Measurements from ENCODE around the gene STAC3.

The STAC3 gene

DNA sequence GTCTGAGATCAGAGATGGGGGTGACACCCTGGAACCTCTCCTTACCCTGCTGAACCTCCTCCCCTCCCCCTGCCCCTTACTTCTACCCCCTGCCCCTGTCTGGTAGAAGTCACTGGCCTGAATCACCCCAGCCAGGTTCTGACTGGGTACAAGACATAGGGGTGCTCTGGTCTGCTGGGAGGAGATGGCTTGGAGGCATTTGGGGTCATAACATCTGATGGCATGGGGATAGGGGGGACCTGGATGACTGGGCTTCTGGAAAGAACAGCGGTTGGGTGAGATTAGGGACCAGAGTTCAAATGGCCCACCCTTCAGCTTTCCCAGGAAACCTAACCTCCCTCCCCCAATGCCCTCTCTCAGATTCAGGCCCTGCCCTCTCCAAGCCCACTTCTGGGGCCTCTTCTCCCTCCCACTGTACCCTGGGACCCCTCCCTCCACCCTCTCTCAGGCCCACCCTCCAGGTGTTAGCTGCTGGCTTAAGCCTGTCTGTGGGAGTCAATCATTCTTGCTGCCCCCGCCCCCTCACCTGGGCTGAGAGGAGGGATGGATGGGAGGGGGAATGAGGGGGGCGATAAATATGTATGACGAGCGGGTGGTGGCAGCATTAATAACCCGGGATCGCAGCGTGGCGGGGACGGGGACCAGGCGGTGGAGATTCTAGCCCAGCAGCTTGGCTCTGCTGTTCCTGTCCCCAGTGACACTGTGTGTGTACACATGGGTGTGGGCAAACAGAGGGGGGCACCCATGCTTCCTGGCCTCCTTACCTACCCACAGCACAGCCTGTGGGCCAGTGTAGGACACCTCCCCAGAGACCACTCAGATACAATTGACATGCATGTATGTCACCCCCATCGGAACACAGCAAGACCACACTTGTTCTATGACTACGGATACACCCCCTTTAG is 28.4 kb downstream of the STAC3 start:
- no peak for DNase-seq

DNA sequence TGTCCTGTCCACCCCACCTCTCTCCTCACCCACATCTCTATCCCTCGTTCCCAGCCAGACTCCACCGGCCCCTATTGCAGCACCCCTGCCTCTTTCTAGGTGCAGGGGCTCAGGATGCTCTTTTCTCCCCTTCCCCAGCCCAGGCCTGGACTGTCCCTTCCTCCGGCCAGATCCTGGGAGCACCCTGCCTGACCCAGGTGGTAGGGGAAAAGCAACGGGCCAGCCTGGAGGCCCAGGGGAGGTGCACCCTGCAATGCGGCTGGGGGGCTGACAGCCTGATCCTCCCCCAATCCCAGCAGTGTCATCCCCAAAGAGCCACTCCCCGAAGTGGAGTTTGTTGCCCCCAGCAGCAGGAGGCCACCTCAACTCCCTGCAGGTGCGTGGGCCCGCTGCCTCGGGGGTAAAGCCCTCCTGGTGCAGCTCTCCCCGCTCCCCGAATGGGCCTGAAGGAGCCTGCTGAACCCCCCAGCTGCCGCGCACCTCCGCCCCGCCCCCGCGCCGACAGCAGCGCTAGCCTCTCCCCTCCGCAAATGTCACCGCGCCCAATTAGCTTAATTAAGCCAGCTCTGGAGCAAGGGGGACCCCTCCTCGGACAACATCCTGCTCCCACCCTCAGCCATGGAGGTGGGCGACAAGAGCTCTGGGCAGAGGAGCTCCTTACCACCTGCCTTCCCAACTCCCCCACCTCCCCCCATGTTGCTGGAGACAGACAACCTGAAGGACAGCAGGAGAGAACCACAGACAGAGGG is 29.6 kb downstream of the STAC3 start:
- DNase-seq: no peak

DNA sequence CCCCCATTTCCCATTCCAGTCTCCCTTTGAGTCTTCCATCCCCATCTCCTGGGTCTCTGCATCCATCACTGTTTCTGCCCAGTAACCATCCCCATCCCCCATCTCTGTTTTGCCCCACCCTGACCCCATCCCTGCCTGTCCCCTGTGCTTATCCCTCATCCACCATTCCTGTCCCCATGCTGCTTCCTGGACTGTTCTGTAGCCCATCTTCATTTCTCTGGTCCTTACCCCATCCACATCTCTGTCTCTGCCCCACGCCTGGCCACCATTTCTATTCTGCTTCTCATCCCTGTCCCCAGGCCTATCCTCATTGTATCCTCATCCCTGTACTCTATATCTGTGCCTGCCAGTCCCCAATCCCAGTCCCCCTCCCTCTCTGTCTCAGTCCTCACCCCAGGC is 30.2 kb downstream of the STAC3 start:
- no peak for DNase-seq

DNA sequence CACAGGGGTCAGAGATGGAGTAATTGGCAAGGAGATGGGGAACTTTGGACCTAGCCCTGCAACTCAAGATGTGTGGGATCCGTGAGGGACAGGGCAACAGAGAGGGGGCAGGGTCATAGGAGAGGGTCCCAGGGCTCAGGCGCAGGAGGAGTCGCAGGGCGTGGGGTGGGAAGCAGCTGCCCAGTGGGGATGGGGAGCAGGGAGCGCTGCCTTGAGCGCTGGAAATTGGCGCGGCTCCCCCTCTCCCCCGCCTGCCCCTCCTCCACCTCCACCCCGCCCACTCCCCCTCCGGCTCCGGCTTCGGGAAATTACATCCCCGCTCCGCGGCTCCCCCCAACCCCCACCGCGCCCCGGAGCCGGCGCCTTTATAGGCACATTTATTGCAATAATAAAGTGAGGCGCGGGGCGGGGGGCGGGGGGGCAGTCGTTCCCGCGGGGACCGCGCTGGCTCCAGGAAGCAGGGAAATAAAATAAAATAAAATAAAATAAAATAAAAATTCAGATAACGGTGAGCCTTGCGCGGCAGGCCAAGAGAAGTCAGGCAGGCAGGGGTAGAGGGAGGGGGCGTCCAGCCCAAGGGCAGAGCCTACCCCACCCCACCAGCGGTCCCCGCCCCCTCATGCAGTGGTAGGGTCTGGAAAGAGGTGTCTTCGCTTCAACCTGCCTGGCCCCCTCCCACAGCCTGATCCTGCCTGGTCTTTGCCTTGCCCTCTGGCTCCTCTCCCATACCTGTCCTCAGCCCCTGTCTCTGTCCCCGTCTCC is 30.8 kb downstream of the STAC3 start:
- DNase-seq: no peak

DNA sequence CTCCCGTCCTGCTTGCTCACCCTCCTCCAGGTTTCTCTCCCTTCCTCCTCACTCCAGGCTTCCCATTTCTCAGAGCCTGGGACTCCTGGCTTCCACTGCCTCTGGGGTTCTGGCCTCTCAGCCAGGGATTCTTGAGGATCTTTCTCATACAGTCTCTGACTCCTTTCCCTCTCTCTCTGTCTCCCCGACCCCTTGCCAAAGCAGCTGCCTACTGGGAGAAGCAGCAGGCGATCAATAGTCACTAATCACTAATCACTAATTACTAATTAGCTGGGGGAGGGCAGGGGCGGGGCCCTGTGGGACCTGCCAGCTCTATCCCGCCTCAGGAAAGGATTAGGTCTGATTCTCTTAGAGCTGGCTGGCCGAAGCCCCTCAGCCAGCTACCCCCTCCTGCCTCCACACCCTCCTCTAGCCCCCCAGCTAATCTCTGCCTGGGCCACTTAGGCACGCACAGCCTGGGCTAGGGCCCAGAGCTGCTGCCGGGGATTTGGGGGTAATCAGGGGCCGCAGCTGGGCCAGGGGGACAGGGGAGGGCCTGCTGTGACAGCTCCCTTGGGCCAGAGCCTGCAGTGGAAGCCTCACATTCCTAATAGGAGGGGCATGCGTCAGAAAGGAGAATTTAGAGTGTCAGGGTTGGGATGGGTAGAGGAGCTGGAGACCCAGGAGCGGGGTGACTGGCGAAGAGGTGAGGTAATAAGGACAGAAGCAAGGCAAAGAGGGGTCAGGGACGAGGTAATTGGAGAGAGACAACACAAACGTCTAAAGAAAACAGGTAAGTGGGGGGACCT is 31.6 kb downstream of the STAC3 start:
- DNase-seq: no peak

DNA sequence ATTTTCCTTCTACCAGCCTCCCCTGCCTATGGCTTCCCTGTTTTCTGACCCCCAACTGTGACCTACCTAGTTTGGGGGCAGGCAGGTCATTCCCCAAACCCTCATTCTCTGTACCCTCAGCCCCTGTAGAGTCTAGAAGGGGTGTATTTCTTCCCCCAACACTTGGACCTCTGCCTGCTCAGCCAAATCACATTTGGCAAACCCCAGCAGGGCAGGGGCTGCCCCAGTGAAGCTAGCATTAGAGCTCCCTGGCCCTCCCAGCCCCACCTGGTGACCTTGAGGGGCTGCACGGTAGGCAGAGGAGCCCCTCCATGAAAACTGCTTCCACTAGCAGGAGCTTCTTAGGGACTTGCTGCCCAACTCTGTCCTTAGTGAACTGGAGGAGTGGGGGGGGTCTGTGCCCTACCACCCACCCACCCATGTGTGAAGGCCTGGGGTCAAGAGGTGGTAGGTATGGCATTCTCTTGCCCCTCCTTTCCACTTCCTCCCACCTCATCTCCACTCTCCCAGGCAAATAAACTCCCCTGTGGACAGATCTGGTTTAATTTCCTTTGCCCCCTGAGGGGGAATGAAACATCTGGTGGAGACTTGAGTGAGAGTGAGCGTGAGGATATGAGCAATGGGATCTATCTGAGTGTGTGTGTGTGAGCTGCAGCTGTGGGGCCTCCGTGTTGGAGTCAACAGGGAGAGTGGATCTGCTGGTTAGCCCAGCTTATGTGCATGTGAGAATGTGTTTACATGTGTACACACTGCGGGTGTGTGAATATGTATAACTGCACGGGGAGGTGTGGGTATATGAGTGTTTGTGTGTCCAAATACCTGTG is 32.7 kb downstream of the STAC3 start:
- no peak for DNase-seq

DNA sequence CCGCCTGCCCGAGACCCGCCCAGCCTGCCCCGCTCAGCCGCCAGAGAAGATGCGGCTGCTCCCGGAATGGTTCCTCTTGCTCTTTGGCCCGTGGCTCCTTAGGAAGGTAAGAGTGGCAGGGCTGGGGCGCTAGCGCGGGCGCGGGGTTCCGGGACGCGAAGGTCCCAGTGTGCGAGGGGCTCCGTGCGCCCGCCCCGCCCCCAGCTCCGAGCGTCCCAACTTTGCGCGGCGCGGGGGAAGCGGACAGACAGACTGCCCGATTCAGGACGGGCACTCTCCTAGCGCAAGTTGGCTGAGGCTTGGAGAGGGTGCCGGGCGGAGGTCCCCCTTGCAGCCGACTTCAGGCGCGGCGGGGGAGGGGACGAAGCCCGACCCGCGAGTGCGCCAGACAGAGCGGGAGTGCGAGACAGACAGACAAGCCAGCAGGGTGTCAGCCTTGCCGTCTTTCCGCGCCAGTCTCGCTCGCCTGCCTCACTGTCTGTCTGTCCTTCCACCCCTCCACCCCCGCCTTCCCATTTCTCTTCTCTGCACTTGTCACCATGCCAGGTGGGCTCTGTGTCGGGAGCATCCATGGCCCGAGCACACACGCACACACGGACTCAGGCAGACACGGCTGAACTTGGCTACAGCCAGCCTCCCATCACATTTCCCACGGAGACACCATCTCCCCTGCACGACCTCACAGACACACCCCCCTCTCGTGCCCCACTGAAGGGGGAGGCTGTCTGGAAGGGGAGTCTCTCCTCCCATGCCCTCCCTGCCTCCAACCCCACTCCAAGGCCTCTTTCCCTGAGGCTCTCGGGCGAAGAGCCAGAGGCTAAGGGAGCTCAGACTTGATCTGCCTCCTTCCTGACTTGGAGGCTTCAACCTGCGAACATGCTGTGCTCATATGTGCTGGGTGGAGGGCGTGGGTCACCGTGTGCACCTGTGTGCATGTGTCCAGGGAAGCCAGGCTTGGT is 33.8 kb downstream of the STAC3 start:
- DNase-seq: no peak

DNA sequence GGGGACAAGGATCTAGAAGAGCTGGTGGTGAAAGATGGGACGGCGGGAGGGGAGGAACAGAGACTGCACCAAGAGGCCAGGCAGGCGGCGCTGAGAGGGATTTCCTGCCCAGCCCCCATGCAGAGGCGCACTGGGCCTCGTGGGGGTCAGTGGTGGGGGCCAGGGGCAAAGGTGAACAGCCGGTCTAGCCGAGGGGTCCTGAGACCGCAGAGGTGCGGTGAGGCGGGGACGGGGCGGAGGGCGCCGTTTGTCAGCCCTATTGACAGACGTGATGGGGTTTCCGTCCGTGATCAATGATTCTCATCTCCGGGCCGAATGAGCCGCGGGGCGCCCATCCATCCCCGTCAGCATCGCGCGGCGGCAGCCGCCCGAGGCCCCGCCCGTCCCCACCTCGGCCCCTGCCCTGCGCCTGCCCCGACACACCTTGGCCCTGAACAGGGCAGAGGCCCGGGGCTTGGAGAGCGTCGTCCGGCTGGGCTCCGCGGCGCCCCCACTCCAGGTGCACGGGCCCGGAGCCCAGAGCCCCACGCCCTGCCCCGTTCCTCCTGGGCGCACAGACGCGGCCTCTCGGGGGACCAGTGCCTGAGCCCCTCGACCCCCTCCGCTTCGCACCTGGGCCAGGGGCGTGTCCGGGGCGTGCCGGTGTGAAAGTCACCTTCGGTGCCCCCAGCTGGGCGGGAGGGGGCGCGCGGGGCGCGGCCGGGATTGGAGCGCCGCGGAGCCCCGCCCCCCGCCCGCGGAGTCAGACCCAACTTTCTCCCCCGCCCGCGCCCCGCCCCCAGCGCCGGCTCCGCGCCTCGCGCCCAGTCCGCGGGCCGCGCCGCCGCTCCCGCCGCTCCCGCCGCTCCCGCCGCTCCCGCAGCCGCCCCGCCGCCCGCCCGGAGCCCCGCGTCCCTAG is 34.7 kb downstream of the STAC3 start, which contains the start of gene NXPH4:
TSS of gene NXPH4 (plus strand) at position 781 of the 898 bp plus-strand sequence. CDS start 176 bp downstream, outside the sequence.
- peak; percentile 66 to 70 for DNase-seq

DNA sequence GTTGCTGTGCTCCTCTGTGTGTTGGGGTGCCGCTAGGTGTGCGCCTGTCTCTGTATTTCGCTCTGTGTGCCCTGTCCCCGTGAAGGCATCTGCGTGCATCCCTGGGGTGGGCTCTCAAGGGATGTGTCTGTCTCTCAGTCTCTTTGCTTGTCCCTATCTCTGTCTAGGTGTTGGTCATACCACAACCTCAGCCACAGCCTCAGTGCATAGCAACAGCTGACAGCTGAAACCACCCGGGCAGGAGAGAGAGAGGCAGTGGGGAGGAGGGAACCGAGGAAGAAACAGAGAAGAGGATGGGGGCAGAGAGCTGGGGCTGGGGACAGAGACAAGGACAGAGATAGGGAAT is 35.3 kb downstream of the STAC3 start:
- no peak for DNase-seq

DNA sequence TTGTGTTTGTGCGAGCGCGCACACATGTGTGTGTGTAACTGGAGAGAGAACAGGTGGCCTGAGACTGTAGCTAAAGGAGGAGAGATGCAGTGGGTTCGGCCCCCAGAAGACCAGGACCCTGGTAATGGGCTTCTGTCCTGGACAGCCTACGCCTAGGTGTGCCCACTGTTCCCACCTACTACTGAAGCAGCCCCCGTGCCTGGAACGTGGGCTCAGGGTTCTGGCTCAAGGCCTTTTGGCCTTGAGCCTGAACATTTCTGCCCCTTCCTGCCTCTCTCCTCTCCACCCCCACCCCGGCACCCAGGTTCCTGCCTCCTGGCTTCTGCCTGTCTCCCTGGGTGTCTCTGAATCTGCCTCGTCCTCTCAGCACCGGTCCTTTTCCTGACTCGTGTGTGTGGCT is 35.9 kb downstream of the STAC3 start:
- DNase-seq: no peak

DNA sequence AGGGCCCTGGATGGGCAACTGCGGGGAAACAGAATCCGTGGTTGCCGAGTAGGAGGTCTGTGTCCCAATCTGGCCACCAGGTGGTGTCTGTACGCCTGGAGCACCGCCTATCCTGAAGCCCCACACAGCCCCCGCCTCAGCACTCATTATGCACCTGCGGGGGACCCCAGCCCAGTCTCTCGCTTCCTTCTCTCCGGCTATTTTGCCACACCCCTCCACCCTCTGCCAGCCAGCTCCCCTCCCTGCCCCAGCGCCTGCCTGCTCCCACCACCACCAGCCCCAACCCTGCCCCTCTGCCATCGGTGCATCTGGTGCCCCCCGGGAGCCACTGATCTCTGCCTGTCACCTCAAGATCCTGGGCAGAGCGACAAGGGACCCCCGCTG is 36.6 kb downstream of the STAC3 start:
- peak; percentile 66 to 68 for DNase-seq

DNA sequence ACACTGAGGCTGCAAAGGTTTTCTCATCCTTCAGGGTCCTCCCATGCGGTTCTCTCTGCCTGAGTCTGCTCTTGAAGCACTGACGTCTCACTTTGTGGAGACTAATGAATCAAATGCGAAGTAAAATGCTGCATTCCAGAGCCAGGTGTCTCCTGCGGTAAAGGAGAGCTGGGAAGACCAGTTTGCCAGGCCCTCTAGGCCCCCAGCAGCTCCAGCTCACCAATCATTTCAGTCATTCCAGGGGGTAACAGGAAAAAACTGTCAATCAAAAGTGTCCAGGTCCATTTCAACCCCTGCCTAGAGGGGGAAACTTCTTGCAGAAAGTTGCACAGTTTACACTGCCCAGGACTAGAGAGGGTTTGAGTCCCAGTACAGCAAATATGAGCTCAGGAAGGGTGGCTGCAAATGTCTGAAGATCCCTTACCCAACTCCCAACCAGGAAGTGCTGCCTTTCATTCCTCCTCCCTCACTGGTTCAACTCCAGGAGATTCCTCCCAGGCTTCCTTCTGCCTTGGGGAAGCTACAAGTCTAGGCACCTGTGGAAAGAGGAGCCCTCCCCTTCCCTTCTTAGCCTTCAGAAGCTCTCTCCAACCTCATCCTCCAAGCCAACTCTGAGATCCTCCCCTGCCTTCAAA is 37.1 kb downstream of the STAC3 start:
- DNase-seq: no peak

DNA sequence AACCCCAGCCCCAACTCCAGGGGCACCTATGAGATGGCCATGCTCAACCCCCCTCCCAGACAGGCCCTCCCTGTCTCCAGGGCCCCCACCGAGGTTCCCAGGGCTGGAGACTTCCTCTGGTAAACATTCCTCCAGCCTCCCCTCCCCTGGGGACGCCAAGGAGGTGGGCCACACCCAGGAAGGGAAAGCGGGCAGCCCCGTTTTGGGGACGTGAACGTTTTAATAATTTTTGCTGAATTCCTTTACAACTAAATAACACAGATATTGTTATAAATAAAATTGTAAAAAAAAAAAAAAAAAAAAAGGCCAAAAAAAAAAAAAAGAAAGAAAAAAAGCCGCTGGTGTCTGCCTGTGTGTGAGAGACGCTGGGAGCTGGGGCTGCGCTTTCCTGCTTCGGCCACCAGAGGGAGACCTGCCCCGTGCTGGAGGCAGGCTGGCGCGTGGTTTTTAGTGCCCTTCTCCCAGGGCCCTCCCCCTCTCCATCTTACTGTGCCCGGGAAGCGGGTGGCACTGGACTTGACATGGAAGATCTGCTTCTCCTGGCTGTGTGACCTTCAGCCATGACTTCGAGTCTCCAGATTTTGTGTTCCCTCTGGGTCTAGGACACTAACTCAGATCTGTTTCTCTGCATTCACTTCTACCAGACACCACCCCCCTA is 37.8 kb downstream of the STAC3 start:
- peak; percentile 77 to 79 for DNase-seq

DNA sequence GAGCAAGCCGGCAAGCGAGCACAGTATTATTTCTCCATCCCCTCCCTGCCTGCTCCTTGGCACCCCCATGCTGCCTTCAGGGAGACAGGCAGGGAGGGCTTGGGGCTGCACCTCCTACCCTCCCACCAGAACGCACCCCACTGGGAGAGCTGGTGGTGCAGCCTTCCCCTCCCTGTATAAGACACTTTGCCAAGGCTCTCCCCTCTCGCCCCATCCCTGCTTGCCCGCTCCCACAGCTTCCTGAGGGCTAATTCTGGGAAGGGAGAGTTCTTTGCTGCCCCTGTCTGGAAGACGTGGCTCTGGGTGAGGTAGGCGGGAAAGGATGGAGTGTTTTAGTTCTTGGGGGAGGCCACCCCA is 38.3 kb downstream of the STAC3 start:
- DNase-seq: no peak

DNA sequence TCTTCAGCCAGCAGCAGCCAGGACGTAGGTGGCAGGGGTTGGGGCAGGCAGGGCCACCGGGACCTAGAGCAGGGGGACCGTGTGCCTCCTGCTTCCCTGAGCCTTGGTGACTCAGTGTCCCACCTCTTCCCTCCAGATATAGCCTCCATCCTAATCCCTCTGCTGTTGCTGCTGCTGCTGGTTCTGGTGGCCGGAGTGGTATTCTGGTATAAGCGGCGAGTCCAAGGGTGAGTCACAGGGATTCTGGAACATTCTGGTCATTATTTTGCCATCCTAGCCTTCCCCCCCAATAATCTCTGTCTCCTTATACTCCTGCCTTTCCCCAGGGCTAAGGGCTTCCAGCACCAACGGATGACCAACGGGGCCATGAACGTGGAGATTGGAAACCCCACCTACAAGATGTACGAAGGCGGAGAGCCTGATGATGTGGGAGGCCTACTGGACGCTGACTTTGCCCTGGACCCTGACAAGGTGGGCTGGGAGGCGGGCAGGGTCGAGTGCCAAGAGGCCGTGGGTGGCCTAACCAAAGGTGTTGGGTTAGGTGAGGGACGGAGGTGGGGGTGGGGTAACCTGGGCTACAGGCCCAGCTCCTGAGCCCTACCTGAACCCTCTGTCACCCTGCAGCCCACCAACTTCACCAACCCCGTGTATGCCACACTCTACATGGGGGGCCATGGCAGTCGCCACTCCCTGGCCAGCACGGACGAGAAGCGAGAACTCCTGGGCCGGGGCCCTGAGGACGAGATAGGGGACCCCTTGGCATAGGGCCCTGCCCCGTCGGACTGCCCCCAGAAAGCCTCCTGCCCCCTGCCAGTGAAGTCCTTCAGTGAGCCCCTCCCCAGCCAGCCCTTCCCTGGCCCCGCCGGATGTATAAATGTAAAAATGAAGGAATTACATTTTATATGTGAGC is 38.9 kb downstream of the STAC3 start:
- DNase-seq: no peak

DNA sequence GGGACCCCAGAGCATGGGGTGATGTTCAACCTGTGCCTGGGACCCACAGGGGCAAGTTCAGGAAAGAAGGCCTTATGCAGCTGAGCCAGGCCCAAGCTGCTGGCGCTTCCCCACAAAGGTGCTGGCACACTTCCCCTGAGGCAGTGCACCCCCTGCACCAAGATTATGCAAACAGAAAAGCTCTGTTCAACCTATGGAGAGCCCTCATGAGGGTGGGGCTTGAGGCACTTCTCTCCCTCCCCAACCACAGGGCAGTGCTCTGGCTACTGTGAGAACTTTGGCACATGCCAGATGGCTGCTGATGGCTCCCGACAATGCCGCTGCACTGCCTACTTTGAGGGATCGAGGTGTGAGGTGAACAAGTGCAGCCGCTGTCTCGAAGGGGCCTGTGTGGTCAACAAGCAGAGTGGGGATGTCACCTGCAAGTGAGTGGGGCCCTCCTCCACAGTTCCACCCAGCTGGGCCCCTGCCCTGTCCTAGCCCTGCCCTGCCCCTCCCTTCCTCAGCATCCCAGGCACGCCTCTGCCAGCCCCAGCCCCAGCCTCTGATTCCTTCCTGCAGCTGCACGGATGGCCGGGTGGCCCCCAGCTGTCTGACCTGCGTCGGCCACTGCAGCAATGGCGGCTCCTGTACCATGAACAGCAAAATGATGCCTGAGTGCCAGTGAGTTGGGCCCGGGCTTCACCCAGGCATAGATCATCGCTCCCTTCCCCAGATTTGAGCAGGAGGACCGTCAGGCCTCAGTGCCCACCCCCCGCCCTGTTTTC is 39.9 kb downstream of the STAC3 start:
- no peak for DNase-seq
